ENCODE measurements around the gene PSG1. TPM values are rescaled to one million over a fixed set of nuclear protein-coding genes. Genes with fewer than 3 reads are reported as not detected.
A peak's percentile ranks its signal among the peaks of the same experiment; 100 is the strongest.
"Not testable (repeated sequence)": the region's sequence is repeated elsewhere in the genome, so short reads cannot be mapped to it uniquely, and the experiment has no call there.

The PSG1 gene
- total RNA-seq, 1 experiment from 2014 or later: not detected

- CTCF ChIA-PET: no interaction called here
- DNase-seq: peak; percentile 74
- BruUV-seq (replicated peaks): no TSS peak
- Mint-ChIP-seq H3K9me3 (ENCODE audit: low read depth, unreplicated experiment) (no peaks in the 10 kb centered on the region), H3K4me3 (ENCODE audit: low read depth, unreplicated experiment) (no peak overlapping the region), H3K4me1 (ENCODE audit: low read depth, unreplicated experiment) (peaks cover 70% of the 10 kb centered on the region), H3K27ac (ENCODE audit: unreplicated experiment) (peak overlapping the region; percentile 65), H3K36me3 (ENCODE audit: insufficient read depth, unreplicated experiment) (peaks cover 23% of the 10 kb centered on the region), H3K27me3 (ENCODE audit: unreplicated experiment) (no peaks in the 10 kb centered on the region)
- intact Hi-C loops (cut with micrococcal nuclease; ENCODE audit: unreplicated experiment): loop anchor here (10.0 kb wide), 1 partner anchor 56 kb away; no protein-coding TSS in a partner anchor
- TF ChIP-seq CTCF (IDR thresholded peaks at IDR 0.05; ENCODE audit: unreplicated experiment): no peak
Observed at GRCh38 chr19:42850981-42851717, 28.4 kb downstream of the PSG1 start.

GRCh38 chr19:42846597-42846996 is 32.9 kb downstream of the PSG1 start:
- Mint-ChIP-seq H3K27me3 (ENCODE audit: unreplicated experiment) (no peaks in the 10 kb centered on the region), H3K4me1 (ENCODE audit: low read depth, unreplicated experiment) (peaks cover 28% of the 10 kb centered on the region), H3K27ac (ENCODE audit: unreplicated experiment) (no peak overlapping the region), H3K9me3 (ENCODE audit: low read depth, unreplicated experiment) (no peaks in the 10 kb centered on the region), H3K36me3 (ENCODE audit: insufficient read depth, unreplicated experiment) (peaks cover 12% of the 10 kb centered on the region), H3K4me3 (ENCODE audit: low read depth, unreplicated experiment) (no peak overlapping the region)
- no peak for TF ChIP-seq CTCF (IDR thresholded peaks at IDR 0.05; ENCODE audit: unreplicated experiment)
- intact Hi-C loops (cut with micrococcal nuclease; ENCODE audit: unreplicated experiment): no loop called here
- no peak for DNase-seq
- no TSS peak for BruUV-seq (replicated peaks)
- CTCF ChIA-PET: interaction anchor here (0.6 kb wide), 1 partner anchor 604 kb away, joined by 5 read pairs; the partner anchor contains the start of gene GSK3A

- H3K27me3 Mint-ChIP-seq (ENCODE audit: unreplicated experiment); H3K4me1 Mint-ChIP-seq (ENCODE audit: low read depth, unreplicated experiment); BruUV-seq (replicated peaks); DNase-seq; CTCF ChIA-PET; H3K4me3 Mint-ChIP-seq (ENCODE audit: low read depth, unreplicated experiment); H3K9me3 Mint-ChIP-seq (ENCODE audit: low read depth, unreplicated experiment); H3K27ac Mint-ChIP-seq (ENCODE audit: unreplicated experiment); H3K36me3 Mint-ChIP-seq (ENCODE audit: insufficient read depth, unreplicated experiment): not testable (repeated sequence)
- intact Hi-C loops (cut with micrococcal nuclease; ENCODE audit: unreplicated experiment): loop anchor here (5.0 kb wide), 1 partner anchor 414 kb away; no protein-coding TSS in a partner anchor
Observed at GRCh38 chr19:42843631-42844030, 35.9 kb downstream of the PSG1 start.

GRCh38 chr19:42832746-42833442 is 46.6 kb downstream of the PSG1 start:
- H3K9me3 Mint-ChIP-seq (ENCODE audit: low read depth, unreplicated experiment): not testable (repeated sequence)

GRCh38 chr19:42832023-42832680 is 47.4 kb downstream of the PSG1 start:
- BruUV-seq (replicated peaks); intact Hi-C loops (cut with micrococcal nuclease; ENCODE audit: unreplicated experiment); H3K9me3 Mint-ChIP-seq (ENCODE audit: low read depth, unreplicated experiment); H3K27me3 Mint-ChIP-seq (ENCODE audit: unreplicated experiment); DNase-seq; H3K4me3 Mint-ChIP-seq (ENCODE audit: low read depth, unreplicated experiment); H3K36me3 Mint-ChIP-seq (ENCODE audit: insufficient read depth, unreplicated experiment): not testable (repeated sequence)
- CTCF ChIA-PET: interaction anchor here (0.6 to 0.8 kb wide), 2 partner anchors 32 to 785 kb away, joined by 3 to 9 read pairs; no protein-coding TSS in a partner anchor
- peaks cover 30% of the 10 kb centered on the region for H3K4me1 Mint-ChIP-seq (ENCODE audit: low read depth, unreplicated experiment)
- peak overlapping the region; percentile 76 for H3K27ac Mint-ChIP-seq (ENCODE audit: unreplicated experiment)

More at GRCh38 chr19:42832746-42833442, 46.6 kb downstream of the PSG1 start:
- Mint-ChIP-seq H3K4me1 (ENCODE audit: low read depth, unreplicated experiment) (peaks cover 30% of the 10 kb centered on the region), H3K27ac (ENCODE audit: unreplicated experiment) (peak overlapping the region; percentile 76)
- DNase-seq; H3K4me3 Mint-ChIP-seq (ENCODE audit: low read depth, unreplicated experiment); BruUV-seq (replicated peaks); intact Hi-C loops (cut with micrococcal nuclease; ENCODE audit: unreplicated experiment); H3K27me3 Mint-ChIP-seq (ENCODE audit: unreplicated experiment); H3K36me3 Mint-ChIP-seq (ENCODE audit: insufficient read depth, unreplicated experiment); CTCF ChIA-PET: not testable (repeated sequence)
